WTC11 (cell line): ENCODE measurements around the gene TAF5L. TPM values are rescaled to one million over a fixed set of nuclear protein-coding genes. Genes with fewer than 3 reads are reported as not detected.

Experiments used
- ATAC-seq: fragments of 200-7000 bp; cut with Tn5 transposase; 2 replicates; pipeline ENCODE4 v1.10.0; 2021; ENCODE audit warnings: mild to moderate bottlenecking, moderate library complexity
- CTCF ChIA-PET: fragments of 300-600 bp; sonication (Branson Sonifier 250); formaldehyde crosslinking; loops from one replicate; lab custom pipeline; 2021; ENCODE audit warnings: antibody characterized with exemption; lab: Charles Lee
- POLR2A ChIA-PET: fragments of 350-600 bp; sonication (Branson Sonifier 250); formaldehyde crosslinking; loops from one replicate; lab custom pipeline; 2021; ENCODE audit warnings: antibody characterized with exemption; lab: Charles Lee
- DNase-seq: peaks from one replicate; pipeline ENCODE4 v3.0.0; 2021; ENCODE audit warnings: low spot score
- H3K27ac Mint-ChIP-seq: 2 replicates; pipeline ENCODE4 v1.8.0; 2021; ENCODE audit warnings: mixed read lengths
- H3K27me3 Mint-ChIP-seq: 2 replicates; pipeline ENCODE4 v1.8.0; 2021; ENCODE audit warnings: low read depth, mild to moderate bottlenecking, moderate library complexity, mixed read lengths
- H3K36me3 Mint-ChIP-seq: 2 replicates; pipeline ENCODE4 v1.8.0; 2021; ENCODE audit warnings: mixed read lengths
- H3K4me1 Mint-ChIP-seq: 2 replicates; pipeline ENCODE4 v1.8.0; 2022; ENCODE audit warnings: mixed read lengths
- H3K4me3 Mint-ChIP-seq: 2 replicates; pipeline ENCODE4 v1.8.0; 2021; ENCODE audit warnings: mild to moderate bottlenecking, moderate library complexity, mixed read lengths
- H3K9me3 Mint-ChIP-seq: 2 replicates; pipeline ENCODE4 v1.8.0; 2021; ENCODE audit warnings: mixed read lengths
- ARID4B ChIP-seq: sonication (generic); formaldehyde crosslinking; IDR thresholded peaks from 2 replicates; pipeline ENCODE4 v1.8.0; 2023; ENCODE audit warnings: missing genetic modification reagents, mild to moderate bottlenecking, borderline replicate concordance
- ATF3 ChIP-seq: sonication (generic); formaldehyde crosslinking; conservative IDR thresholded peaks from 2 replicates; pipeline ENCODE4 v1.8.1; 2022; ENCODE audit warnings: mild to moderate bottlenecking, missing genetic modification reagents
- CBFB ChIP-seq: sonication (generic); formaldehyde crosslinking; IDR thresholded peaks from 2 replicates; pipeline ENCODE4 v1.8.1; 2022; ENCODE audit warnings: mild to moderate bottlenecking, low read depth, missing genetic modification reagents
- E2F4 ChIP-seq: sonication (generic); formaldehyde crosslinking; IDR thresholded peaks from 2 replicates; pipeline ENCODE4 v1.8.1; 2022; ENCODE audit warnings: low read depth, mild to moderate bottlenecking, moderate library complexity, missing genetic modification reagents, borderline replicate concordance
- EMX1 ChIP-seq: fragments of 250-450 bp; sonication (Bioruptor Pico); IDR thresholded peaks from 2 replicates; pipeline ENCODE4 v1.8.0; 2021; ENCODE audit warnings: mild to moderate bottlenecking
- ESRRA ChIP-seq: sonication (generic); formaldehyde crosslinking; IDR thresholded peaks from 2 replicates; pipeline ENCODE4 v1.8.1; 2022; ENCODE audit warnings: mild to moderate bottlenecking, missing genetic modification reagents, borderline replicate concordance
- FOXJ3 ChIP-seq: sonication (generic); formaldehyde crosslinking; IDR thresholded peaks from 2 replicates; pipeline ENCODE4 v1.9.0; 2021; ENCODE audit warnings: missing genetic modification reagents, mild to moderate bottlenecking, borderline replicate concordance
- FOXP4 ChIP-seq: sonication (generic); formaldehyde crosslinking; IDR thresholded peaks from 2 replicates; pipeline ENCODE4 v1.8.0; 2022; ENCODE audit warnings: mild to moderate bottlenecking, missing genetic modification reagents
- HMGA2 ChIP-seq: fragments of 250-450 bp; sonication (Bioruptor Pico); IDR thresholded peaks from 2 replicates; pipeline ENCODE4 v1.4.0; 2021; ENCODE audit warnings: mild to moderate bottlenecking, moderate library complexity
- IRF1 ChIP-seq: sonication (generic); formaldehyde crosslinking; IDR thresholded peaks from 2 replicates; pipeline ENCODE4 v1.8.0; 2023; ENCODE audit warnings: missing genetic modification reagents
- KAT7 ChIP-seq: sonication (generic); formaldehyde crosslinking; IDR thresholded peaks from 2 replicates; pipeline ENCODE4 v1.8.1; 2023; ENCODE audit warnings: missing genetic modification reagents, mild to moderate bottlenecking, borderline replicate concordance
- ZNF396 ChIP-seq: fragments of 250-450 bp; sonication (Bioruptor Pico); IDR thresholded peaks from 2 replicates; pipeline ENCODE4 v1.8.0; 2021; ENCODE audit warnings: mild to moderate bottlenecking, moderate library complexity, borderline replicate concordance
- ZNF532 ChIP-seq: fragments of 250-450 bp; sonication (Bioruptor Pico); IDR thresholded peaks from 2 replicates; pipeline ENCODE4 v1.9.0; 2021; ENCODE audit warnings: mild to moderate bottlenecking, borderline replicate concordance
- ZNF671 ChIP-seq: fragments of 250-450 bp; sonication (Bioruptor Pico); IDR thresholded peaks from 2 replicates; pipeline ENCODE4 v1.8.0; 2021; ENCODE audit warnings: mild to moderate bottlenecking
- total RNA-seq: library from RNA; stranded (reverse); gene quantifications from 3 replicates; pipeline ENCODE4 v1.2.3, GENCODE V29; 2021

TAF5L gene
- total RNA-seq, 1 experiment from 2014 or later, result 23.8 TPM

GRCh38 chr1:229672246-229672645 lies 46.3 kb upstream of the TAF5L start:
- Mint-ChIP-seq H3K27ac (no peak overlapping the region), H3K9me3 (no peaks in the 10 kb centered on the region), H3K27me3 (no peaks in the 10 kb centered on the region), H3K4me3 (no peak overlapping the region), H3K4me1 (0 out of 2 replicates have a peak, but pooled peaks cover 3% of the 10 kb centered on the region)
- no peak for DNase-seq
- no peak for ATAC-seq
- POLR2A ChIA-PET, result no interaction called here
- TF ChIP-seq ZNF532 (CRISPR knock-in tag), result no peak
- no peak for TF ChIP-seq CBFB (CRISPR knock-in tag)
- no peak for TF ChIP-seq ZNF671 (CRISPR knock-in tag)
- no peak for TF ChIP-seq E2F4 (CRISPR knock-in tag)
- no peak for TF ChIP-seq ATF3 (CRISPR knock-in tag)
- TF ChIP-seq KAT7, result no peak
- TF ChIP-seq IRF1 (CRISPR knock-in tag), result no peak
- TF ChIP-seq FOXP4 (CRISPR knock-in tag), result no peak
- no peak for TF ChIP-seq ZNF396
- TF ChIP-seq ESRRA (CRISPR knock-in tag), result no peak
- TF ChIP-seq FOXJ3 (CRISPR knock-in tag), result no peak
- no peak for TF ChIP-seq HMGA2 (CRISPR knock-in tag)
- TF ChIP-seq EMX1, result no peak
- no peak for TF ChIP-seq ARID4B
- TF ChIP-seq, all 79 proteins: peak for 0
- H3K36me3 Mint-ChIP-seq, result peaks cover 7% of the 10 kb centered on the region; the same call in 1 of the 2 replicates
- CTCF ChIA-PET, result interaction anchor here (1.4 kb wide), 1 partner anchor 11 kb away, joined by 3 read pairs; no protein-coding TSS in a partner anchor
